Mucosa of rectum (tissue), 2 donors: ENCODE data around the gene VMP1.
"Not testable (repeated sequence)": the region's sequence is repeated elsewhere in the genome, so short reads cannot be mapped to it uniquely, and the experiment has no call there.

ENCODE experiments used
- H3K27ac ChIP-seq, 2 donors: one replicate each; pipeline ENCODE4 v1.7.0; 2013; ENCODE audit warnings: inconsistent platforms in 2 of 2, low read depth in 2 of 2, low read length in 2 of 2
- H3K27me3 ChIP-seq, 2 donors: one replicate each; pipeline ENCODE4 v1.7.0; 2013; ENCODE audit warnings: low read length in 2 of 2; ENCODE audit not compliant: control insufficient read depth in 2 of 2, insufficient read depth in 2 of 2
- H3K36me3 ChIP-seq, 2 donors: one replicate each; pipeline ENCODE4 v1.7.0; 2013; ENCODE audit warnings: low read length in 2 of 2; ENCODE audit not compliant: control insufficient read depth in 2 of 2, insufficient read depth in 2 of 2
- H3K4me1 ChIP-seq, 2 donors: one replicate each; pipeline ENCODE4 v1.7.0; 2013; ENCODE audit warnings: low read length in 2 of 2, mild to moderate bottlenecking in 1 of 2; ENCODE audit not compliant: control insufficient read depth in 2 of 2, insufficient read depth in 2 of 2
- H3K4me3 ChIP-seq, 2 donors: one replicate each; pipeline ENCODE4 v1.7.0; 2013; ENCODE audit warnings: low read length in 2 of 2
- H3K9ac ChIP-seq, 2 donors: one replicate each; pipeline ENCODE4 v1.7.0; 2013; ENCODE audit warnings: low read length in 2 of 2, low read depth in 1 of 2, mild to moderate bottlenecking in 1 of 2
- H3K9me3 ChIP-seq, 2 donors: one replicate each; pipeline ENCODE4 v1.7.0; 2013; ENCODE audit warnings: low read length in 2 of 2; ENCODE audit not compliant: control insufficient read depth in 2 of 2
- donor health status: healthy.
- donor health status: Normal muscosa, but diverticular disease.

VMP1 gene

GRCh38 chr17:59841091-59841881, 133.8 kb downstream of the VMP1 start:
- H3K4me1 ChIP-seq, result peaks cover 27 to 38% of the 10 kb centered on the region in 2 donors
- peaks cover 21 to 22% of the 10 kb centered on the region in 2 donors for H3K36me3 ChIP-seq
- peak overlapping the region; percentile 100 for H3K27ac ChIP-seq
- H3K27me3 ChIP-seq, H3K9me3 ChIP-seq: not testable (repeated sequence)
- peak overlapping the region; percentile 99 to 100 for H3K9ac ChIP-seq
- H3K4me3 ChIP-seq, result peak overlapping the region; percentile 96 to 100

DNA sequence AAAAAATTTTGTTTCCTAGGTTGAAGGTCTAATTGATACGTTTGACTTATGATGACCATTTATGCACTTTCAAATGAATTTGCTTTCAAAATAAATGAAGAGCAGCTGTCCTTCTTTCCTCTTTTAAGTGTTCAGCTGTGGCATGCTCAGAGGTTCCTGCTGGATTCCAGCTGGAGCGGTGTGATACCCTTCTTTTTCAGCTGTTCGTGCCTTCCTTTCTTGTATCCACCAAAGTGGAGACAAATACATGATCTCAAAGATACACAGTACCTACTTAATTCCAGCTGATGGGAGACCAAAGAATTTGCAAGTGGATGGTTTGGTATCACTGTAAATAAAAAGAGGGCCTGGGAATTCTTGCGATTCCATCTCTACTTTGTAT, 134.4 kb downstream of the VMP1 start:
- H3K27me3 ChIP-seq, H3K9me3 ChIP-seq: not testable (repeated sequence)
- Histone ChIP-seq H3K4me3 (peak overlapping the region; percentile 96 to 100), H3K36me3 (peaks cover 21 to 22% of the 10 kb centered on the region in 2 donors), H3K27ac (peak overlapping the region; percentile 78 to 100), H3K4me1 (peaks cover 33 to 38% of the 10 kb centered on the region in 2 donors), H3K9ac (peak overlapping the region in 1 of 2 donors; percentile 99)

GRCh38 chr17:59842901-59843652, 135.6 kb downstream of the VMP1 start:
- Histone ChIP-seq H3K4me3 (peak overlapping the region in 1 of 2 donors; percentile 32), H3K27me3 (no peaks in the 10 kb centered on the region), H3K36me3 (peaks cover 21 to 22% of the 10 kb centered on the region in 2 donors), H3K27ac (peak overlapping the region; percentile 78 to 100), H3K9ac (peak overlapping the region in 1 of 2 donors; percentile 99), H3K9me3 (no peaks in the 10 kb centered on the region), H3K4me1 (peaks cover 38 to 42% of the 10 kb centered on the region in 2 donors)

- H3K4me3 ChIP-seq, result no peak overlapping the region
- H3K36me3 ChIP-seq, result peaks cover 11 to 12% of the 10 kb centered on the region in 2 donors
- H3K27me3 ChIP-seq, result no peaks in the 10 kb centered on the region
- no peaks in the 10 kb centered on the region for H3K9me3 ChIP-seq
- peak overlapping the region; percentile 9 to 70 for H3K9ac ChIP-seq
- H3K27ac ChIP-seq, result peak overlapping the region; percentile 95 to 100
- peaks cover 52 to 54% of the 10 kb centered on the region in 2 donors for H3K4me1 ChIP-seq
Measured at GRCh38 chr17:59844884-59845594, 137.6 kb downstream of the VMP1 start.

DNA sequence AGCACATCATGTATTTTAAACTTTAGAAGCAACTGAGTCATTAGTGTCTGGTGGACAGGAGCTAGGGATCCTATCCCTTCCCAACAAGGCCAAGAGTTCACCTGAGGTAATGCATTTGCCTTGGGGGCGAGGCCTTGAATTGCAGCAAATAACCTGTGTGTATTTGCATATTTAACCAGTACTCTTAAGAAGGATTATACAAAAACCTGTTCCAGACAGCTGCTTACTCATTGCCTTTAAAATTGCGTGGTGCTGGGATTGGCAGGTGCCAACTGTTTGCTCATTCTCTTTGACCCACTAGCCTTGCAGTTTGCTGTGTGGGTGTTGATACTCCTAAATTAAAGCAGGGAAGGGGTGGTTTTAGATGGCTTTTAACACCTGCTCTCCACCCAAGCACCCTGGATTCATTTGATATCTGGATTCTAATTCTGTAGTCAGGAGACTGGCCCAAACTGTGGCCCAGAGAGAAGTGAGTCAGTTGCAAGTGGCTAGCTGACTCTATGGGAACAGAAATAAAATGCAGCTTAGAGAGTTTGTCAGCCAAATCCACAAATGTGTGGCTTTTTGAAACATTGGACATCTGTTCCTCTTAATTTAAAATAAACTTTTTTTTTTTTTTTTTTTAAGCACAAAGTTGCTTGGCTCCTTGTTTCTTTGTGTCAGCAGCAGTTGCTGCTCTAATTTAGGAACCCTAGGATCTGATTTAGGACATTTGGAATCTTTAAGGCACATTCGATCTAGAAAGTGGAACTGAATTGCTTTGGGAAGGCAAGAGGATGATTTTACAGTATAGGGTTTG, 138.3 kb downstream of the VMP1 start:
- peak overlapping the region; percentile 95 to 100 for H3K27ac ChIP-seq
- H3K27me3 ChIP-seq, result no peaks in the 10 kb centered on the region
- peak overlapping the region; percentile 28 to 56 for H3K4me3 ChIP-seq
- H3K4me1 ChIP-seq, result peaks cover 54 to 55% of the 10 kb centered on the region in 2 donors
- H3K36me3 ChIP-seq, result peaks cover 4 to 6% of the 10 kb centered on the region in 2 donors
- H3K9me3 ChIP-seq, result no peaks in the 10 kb centered on the region
- H3K9ac ChIP-seq, result peak overlapping the region; percentile 35 to 70

GRCh38 chr17:59846394-59847165, 139.1 kb downstream of the VMP1 start:
- Histone ChIP-seq H3K4me1 (peaks cover 54 to 59% of the 10 kb centered on the region in 2 donors), H3K4me3 (peak overlapping the region; percentile 28 to 56), H3K27ac (peak overlapping the region; percentile 95 to 100), H3K9me3 (no peaks in the 10 kb centered on the region), H3K9ac (peak overlapping the region; percentile 35 to 70), H3K36me3 (peaks cover 0 to 3% of the 10 kb centered on the region in 2 donors), H3K27me3 (no peaks in the 10 kb centered on the region)

GRCh38 chr17:59848385-59848668, 140.9 kb downstream of the VMP1 start:
- H3K27ac ChIP-seq, result peak overlapping the region; percentile 95 to 100
- peak overlapping the region; percentile 51 to 61 for H3K4me3 ChIP-seq
- peak overlapping the region; percentile 65 to 68 for H3K9ac ChIP-seq
- H3K4me1 ChIP-seq, result peaks cover 63 to 64% of the 10 kb centered on the region in 2 donors
- no peaks in the 10 kb centered on the region for H3K27me3 ChIP-seq
- H3K36me3 ChIP-seq, result no peaks in the 10 kb centered on the region
- H3K9me3 ChIP-seq, result no peaks in the 10 kb centered on the region

DNA sequence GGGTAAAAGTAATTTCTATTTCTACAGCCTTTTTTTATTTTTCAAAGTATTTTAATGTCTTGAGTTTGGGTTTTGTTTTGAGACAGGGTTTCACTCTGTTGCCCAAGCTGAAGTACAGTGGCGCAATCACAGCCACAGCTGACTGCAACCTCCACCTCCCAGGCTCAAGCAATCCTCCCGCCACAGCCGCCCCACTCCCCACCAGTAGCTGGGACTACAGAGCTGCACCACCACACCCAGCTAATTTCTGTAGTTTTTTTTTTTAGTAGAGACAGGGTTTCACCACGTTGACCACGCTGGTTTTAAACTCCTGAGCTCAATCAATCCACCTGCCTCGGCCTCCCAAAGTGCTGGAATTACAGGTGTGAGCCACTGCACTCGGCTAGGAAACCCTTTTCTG, 141.3 kb downstream of the VMP1 start:
- Histone ChIP-seq H3K4me3 (peak overlapping the region; percentile 51 to 61), H3K4me1 (peaks cover 63 to 67% of the 10 kb centered on the region in 2 donors), H3K36me3 (no peaks in the 10 kb centered on the region)

GRCh38 chr17:59850311-59850710, 142.9 kb downstream of the VMP1 start:
- not testable (repeated sequence) for H3K9ac ChIP-seq, H3K9me3 ChIP-seq, H3K4me3 ChIP-seq, H3K36me3 ChIP-seq, H3K27me3 ChIP-seq
- Histone ChIP-seq H3K4me1 (peaks cover 52 to 58% of the 10 kb centered on the region in 2 donors), H3K27ac (peak overlapping the region; percentile 95 to 100)

More for the DNA sequence above, 141.3 kb downstream of the VMP1 start:
- peak overlapping the region; percentile 65 to 68 for H3K9ac ChIP-seq
- no peaks in the 10 kb centered on the region for H3K9me3 ChIP-seq
- H3K27me3 ChIP-seq, result no peaks in the 10 kb centered on the region
- H3K27ac ChIP-seq, result peak overlapping the region; percentile 95 to 100
